DMS 273 treated with DMSO at 0.1 percent for 48 hours (cell line): ENCODE measurements around the gene CHCHD6.

Experiments
- DNase-seq: peaks from one replicate; lab custom pipeline; 2025; lab: John Stamatoyannopoulos, UW

CHCHD6 gene

GRCh38 chr3:126895178-126896066 lies 191.4 kb downstream of the CHCHD6 start:
- no peak for DNase-seq

- no peak for DNase-seq
These were observed 192.0 kb downstream of the CHCHD6 start for GRCh38 chr3:126896067-126896441.

GRCh38 chr3:126896968-126897367 lies 192.9 kb downstream of the CHCHD6 start:
- no peak for DNase-seq

DNA sequence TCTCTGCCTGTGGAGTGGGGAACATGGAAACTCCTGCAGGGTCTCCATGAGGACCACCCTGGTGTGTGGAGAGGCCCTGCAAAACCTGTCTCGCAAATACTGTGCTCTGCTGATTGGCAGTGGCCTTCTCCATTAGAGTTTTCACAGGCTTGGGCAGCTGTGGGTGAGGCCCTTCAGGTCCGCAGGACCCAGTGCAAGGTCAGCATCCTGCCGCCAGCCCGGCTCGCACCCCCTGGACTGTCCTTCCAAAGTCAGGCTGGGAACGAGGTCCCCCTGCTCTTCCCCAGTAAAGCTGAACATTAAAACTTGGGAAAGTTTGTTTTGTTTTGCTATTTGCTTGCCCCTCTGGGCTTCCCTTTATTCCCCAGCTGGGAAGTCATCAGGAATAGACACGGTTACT lies 193.9 kb downstream of the CHCHD6 start:
- no peak for DNase-seq

DNA sequence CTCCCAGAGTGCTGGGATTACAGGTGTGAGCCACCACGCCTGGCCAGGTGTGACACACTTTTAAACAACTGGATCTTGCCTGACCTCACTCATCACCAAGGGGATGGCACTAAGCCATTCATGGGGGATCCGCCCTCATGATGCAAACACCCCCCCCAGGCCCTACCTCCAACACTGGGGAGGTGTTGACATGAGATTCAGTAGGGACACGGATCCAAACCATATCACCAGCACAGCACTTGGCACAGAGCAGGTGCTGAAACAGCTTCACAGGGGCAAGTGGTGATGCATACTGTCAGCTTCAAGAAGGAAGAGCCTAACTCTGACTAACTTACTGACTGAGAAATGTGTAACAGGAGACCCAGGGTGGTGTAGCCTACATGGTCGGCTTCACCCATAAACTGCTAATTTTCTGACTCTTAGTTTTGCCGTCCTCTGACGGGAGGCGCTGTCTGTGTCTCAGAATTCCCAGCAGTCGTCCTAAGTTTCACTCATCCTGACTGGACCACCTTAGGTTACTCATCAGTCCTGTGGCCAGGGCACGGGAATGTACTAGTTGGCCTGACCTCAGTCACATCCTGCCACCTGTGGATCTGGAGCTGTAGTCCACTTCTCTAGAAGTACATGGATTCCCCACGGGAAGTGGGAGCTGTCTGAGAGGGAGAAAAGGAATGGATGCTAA lies 197.0 kb downstream of the CHCHD6 start:
- no peak for DNase-seq

GRCh38 chr3:126901631-126902030 lies 197.6 kb downstream of the CHCHD6 start:
- DNase-seq = no peak

DNA sequence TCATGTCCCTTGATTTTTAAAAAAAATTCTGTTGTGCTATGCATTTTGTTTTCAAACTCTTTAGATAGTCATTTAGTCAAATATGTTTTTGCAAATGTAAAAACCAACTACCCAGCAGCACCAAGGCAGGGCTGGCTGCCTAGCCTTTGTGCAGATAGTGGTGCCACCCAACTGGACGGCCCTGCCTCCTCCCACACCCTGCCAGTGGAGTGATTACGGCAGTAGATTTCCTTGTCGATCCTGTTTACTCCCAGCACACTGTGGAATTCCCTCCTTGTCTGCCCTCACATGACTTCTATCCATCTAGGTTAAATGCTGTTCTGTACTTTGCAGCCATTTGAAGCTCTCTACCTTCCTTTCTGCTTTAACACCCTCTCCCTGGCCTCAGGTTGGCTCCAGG lies 199.5 kb downstream of the CHCHD6 start:
- no peak for DNase-seq

- no peak for DNase-seq
These were observed 203.5 kb downstream of the CHCHD6 start for GRCh38 chr3:126907557-126907956.

DNA sequence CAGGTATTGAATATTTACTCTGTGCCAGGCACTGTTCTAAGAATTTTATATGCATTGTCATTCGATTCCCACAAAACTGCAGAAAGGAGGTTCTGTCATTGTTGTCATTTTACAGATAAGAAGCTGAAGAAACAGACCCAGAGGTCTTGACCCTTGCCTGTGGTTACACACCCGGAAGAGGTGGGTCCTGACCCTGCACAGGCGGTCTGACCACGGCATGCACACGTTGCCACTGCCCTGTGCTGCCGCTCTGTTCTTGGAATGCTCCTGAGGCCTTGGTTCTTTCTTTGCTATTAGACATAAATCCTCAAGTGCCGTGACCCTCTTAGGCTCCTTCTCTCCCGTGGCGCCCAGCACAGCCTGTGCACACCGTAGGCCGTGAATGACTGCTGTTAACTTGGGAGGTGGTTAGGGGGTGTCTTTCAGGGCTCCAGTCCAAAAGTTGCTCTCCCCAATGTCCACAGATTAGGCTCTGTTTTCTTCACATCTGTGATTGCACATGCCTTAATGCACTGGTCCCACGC lies 204.8 kb downstream of the CHCHD6 start:
- no peak for DNase-seq

GRCh38 chr3:126910231-126910630 lies 206.2 kb downstream of the CHCHD6 start:
- no peak for DNase-seq

DNA sequence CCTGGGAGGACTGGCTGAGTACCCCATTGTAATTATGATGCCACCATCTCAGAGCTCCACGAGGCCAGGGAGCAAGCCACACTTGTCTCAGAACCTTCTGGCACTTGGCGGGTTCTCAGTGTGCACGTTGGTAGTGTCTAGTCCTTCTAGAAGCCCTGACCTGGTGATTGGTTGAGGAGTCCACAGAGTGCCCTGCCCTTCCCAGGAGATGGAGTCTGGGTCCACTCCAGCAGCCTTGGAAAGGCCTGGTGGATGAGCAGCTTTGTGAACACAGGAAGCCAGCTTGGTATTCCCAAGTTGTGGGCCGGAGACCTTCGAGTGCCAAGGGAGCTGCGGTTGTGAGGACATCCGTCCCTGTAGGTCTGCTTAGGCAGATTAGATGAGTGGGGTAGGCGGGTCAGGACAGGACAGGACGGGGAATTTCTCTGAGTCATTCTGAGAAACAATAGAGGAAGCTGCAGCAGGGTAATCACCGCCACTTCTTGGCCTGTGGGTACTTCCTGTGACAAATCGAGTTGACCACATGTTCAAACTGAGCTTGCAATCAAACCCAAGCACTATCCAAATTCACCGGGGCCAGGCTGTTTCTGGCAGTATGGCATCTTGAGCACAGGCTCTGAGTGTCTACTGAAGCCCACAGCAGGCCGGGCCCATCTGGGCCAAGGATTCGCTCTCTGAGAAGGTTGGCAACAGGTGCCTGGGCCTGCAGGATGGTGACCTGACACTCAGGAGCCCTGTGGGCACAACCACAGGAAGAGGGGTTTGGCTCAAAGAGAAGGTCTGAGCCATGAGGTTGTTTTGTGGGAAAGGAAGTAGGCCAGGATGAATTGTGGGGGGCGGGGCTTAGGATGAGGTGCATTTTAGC lies 207.4 kb downstream of the CHCHD6 start:
- no peak for DNase-seq

DNA sequence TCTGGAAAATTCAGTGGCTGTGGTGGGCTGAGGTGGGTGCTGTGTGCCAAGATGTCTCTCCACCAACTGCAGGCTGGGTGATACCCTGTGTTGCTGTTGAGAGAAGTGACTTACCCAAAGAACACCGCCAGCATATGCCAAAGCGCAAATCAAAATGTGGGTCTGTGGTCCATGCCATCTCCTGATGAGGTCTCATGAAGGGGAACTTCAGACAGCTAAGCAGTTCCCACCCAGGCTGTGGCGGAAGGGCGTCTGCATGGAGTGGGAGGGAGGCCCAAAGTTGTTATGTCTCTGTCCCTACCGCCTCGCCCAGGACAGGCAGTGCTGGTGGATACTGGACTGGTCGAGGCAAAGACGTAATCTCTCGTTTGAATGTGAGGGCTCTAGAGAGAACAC lies 208.0 kb downstream of the CHCHD6 start:
- DNase-seq = no peak

DNA sequence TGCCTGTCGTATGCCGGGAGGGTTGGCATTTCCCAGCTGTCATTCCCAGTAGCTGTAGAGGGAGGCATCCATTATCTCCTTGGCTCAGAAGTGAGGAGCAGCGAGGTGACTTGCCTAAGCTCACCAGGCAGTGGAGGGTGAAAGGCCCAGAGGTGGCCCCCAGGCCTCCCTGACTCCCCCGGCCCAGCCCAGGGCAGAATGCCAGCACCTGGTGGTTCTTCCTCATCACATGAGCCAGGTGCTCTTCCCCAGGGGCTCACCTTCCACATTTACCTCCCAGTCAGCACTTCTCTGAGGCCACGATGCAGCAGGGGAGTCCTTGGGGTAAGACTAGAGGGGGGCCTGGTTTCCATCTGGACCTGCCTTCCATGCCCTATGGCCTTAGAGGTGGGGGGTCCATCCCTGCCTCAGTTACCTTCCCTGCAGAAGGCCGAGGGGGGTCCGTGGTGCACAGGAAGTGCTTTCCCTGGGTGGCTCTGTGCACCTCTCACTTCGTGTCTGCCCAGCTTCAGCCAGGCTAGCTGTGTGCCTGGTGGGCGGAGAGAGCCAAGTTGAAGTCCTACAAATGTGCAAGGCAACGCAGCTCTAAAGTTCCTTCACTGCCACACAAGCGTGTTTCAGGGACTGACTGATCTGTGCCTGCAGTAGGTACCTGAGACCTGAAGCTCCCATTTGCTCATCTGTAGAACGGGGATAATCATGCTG lies 208.6 kb downstream of the CHCHD6 start:
- no peak for DNase-seq

GRCh38 chr3:126913524-126913923 lies 209.5 kb downstream of the CHCHD6 start:
- DNase-seq = no peak

DNA sequence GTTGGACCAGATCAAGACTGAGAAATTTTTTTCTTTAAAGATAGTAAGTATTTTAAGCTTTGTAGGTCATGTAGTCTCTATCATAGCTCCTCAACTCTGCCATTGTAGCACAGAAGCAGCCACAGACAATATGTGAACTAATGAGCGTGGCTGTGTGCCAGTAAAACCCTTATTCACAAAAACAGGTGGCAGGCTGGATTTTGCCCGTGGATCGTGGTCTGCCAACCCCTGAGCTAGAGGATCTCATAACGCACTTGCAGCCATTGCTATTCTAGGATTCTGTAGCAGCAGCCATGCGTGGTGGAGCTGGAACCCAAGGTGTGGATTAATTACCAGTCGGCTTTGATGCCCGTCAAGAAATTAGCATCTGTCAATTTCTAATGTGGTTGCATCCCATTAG lies 210.2 kb downstream of the CHCHD6 start:
- DNase-seq = peak; percentile 79

DNA sequence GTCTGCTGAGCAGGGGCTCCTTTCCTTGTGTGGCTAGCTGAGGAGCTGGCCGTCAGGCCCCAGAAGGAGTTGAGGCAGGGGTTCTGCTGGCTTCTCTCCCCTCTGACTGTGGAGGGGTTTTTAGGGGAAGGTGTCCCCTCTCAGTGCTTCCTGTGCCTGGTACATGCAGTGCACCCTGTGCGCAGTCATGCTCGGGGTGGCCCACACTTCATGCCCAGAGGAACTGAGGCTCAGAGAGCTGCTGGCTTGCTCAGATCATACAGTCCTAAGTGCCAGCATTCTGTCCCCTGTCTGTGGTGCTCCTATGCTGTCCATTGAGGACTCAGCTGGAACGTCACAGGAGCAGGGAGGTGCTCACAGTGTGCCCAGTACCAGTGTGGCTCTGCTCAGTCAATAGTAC lies 211.0 kb downstream of the CHCHD6 start:
- DNase-seq = no peak

DNA sequence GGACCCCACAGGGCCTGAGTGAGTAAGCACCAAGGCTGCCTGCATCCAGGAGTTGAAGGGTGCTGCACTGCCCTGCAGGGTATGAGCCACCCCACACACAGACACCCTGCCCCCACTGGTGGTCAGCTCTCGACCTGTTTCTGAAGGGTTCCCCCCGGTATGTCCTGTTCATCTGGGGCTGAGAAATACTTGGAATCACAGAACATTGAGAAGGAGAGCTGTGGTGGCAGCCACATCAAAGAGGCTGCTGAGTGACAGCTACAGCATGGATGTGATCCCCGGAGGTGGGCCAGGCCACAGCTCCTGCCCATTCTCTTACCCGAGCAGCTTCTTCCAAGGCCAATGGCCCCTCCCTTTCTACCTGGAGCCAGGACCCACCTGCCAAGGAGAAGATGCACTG lies 212.5 kb downstream of the CHCHD6 start:
- DNase-seq = no peak

DNA sequence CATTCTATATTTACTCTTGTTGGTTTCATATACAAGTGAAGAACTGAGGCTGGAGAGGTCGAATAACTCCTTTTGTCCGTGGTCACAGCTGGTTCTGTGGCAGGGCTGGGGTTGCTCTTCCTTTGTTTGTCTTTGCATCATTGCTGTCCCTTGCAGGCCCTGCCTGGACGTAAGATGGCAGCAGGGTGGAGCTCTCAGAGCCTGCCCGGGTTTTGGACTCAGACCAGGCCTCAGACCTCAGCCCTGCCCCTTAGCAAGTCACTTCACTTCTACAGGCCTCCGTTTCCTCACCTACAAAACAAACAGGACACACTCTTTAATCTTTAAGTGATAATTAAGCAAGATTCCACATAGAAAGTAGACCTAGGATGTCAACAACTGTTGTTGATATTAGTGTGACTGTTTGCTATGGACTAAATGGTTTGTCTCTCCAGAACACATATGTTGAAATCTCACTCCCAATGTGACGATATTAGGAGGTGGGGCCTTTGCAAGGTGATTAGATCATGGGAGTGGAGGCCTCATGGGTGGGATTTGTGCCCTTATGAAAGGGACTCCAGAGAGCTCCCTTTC lies 213.3 kb downstream of the CHCHD6 start:
- DNase-seq = no peak

DNA sequence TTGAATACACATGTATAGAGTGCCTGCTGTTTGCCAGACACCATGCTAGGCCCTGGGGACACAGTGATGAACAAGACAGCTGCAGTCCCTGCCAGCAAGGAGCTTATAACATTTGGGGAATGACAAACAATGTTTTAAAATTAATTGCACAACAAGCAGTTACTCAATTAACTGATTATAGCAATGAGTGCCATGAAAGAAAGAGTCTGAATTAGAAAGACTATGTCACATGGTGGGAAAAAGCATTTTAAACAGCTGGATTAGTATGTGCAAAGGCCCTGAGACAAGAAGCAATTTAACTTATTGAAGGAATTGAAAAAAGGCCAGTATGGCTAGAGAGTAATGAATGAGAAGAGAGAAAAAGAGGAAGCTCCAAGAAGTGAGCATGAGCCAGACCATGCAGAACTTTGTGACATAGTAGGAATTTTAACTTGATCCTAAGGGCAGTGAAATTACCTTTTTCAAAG lies 214.3 kb downstream of the CHCHD6 start:
- DNase-seq = no peak

DNA sequence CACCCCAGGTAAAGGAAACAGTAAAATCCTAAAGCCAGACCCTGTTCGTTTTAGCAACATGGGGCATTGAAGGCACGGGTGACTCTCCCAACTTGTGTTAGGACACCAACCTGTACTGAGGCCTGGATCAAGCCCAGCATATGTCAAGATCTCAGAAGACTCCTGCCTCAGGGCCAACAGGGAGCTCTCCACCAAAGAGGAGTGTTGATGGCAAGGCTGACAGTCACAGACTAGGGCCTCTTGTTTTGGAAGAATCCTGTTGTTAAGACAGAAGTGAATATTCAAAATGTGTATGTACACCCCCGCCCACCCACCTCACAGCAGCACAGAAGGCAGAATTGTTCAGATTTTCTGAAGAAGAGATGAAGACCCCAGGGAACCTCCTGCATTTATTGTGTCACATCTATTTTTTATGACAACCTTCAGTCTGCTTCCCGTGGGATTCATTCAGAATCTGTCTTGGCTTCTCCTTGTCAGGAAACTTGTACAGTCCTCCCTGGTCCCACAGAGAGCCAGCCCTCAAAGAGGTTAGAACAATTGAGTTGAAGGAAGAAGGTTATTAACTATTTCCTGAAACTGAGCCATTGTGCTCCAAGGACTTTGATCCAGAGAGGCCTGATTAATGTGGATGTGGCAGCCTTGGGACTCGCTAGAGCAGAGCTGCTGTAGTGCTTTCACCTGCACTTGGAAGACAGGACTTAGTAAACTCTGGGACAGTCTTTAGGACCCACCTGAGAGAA lies 217.2 kb downstream of the CHCHD6 start:
- DNase-seq = no peak

- no peak for DNase-seq
These were observed 218.4 kb downstream of the CHCHD6 start for GRCh38 chr3:126922466-126922865.
